ENCODE data around the gene ZNF598.
A peak's percentile ranks its signal among the peaks of the same experiment; 100 is the strongest.
"Not testable (repeated sequence)": the region's sequence is repeated elsewhere in the genome, so short reads cannot be mapped to it uniquely, and the experiment has no call there.

The ZNF598 gene

GRCh38 chr16:2015947-2016208 lies 6.3 kb upstream of the ZNF598 start:
- DNase-seq = no peak
- in situ Hi-C loops (cut with HindIII; ENCODE audit: low pct_ligation_motif_present, low pct_unique_long_range_greater_than_20kb, low sequenced_read_pairs) = no loop called here

GRCh38 chr16:2015117-2015946 lies 5.7 kb upstream of the ZNF598 start:
- in situ Hi-C loops (cut with HindIII; ENCODE audit: low pct_ligation_motif_present, low pct_unique_long_range_greater_than_20kb, low sequenced_read_pairs) = no loop called here
- no peak for DNase-seq

GRCh38 chr16:2013527-2013926 lies 3.9 kb upstream of the ZNF598 start:
- in situ Hi-C loops (cut with HindIII; ENCODE audit: low pct_ligation_motif_present, low pct_unique_long_range_greater_than_20kb, low sequenced_read_pairs) = no loop called here
- DNase-seq = no peak

- in situ Hi-C loops (cut with HindIII; ENCODE audit: low pct_ligation_motif_present, low pct_unique_long_range_greater_than_20kb, low sequenced_read_pairs); DNase-seq: not testable (repeated sequence)
Observed at GRCh38 chr16:2011726-2012125, 2.1 kb upstream of the ZNF598 start.

GRCh38 chr16:2009164-2009711 lies 383 bp downstream of the ZNF598 start:
- peak; percentile 22 for DNase-seq
- in situ Hi-C loops (cut with HindIII; ENCODE audit: low pct_ligation_motif_present, low pct_unique_long_range_greater_than_20kb, low sequenced_read_pairs) = no loop called here

GRCh38 chr16:2008631-2009163 lies 924 bp downstream of the ZNF598 start:
- no peak for DNase-seq
- in situ Hi-C loops (cut with HindIII; ENCODE audit: low pct_ligation_motif_present, low pct_unique_long_range_greater_than_20kb, low sequenced_read_pairs) = no loop called here

GRCh38 chr16:2008009-2008526 lies 1.6 kb downstream of the ZNF598 start:
- no peak for DNase-seq

GRCh38 chr16:2007081-2007836 lies 2.4 kb downstream of the ZNF598 start:
- in situ Hi-C loops (cut with HindIII; ENCODE audit: low pct_ligation_motif_present, low pct_unique_long_range_greater_than_20kb, low sequenced_read_pairs) = no loop called here
- no peak for DNase-seq

More at GRCh38 chr16:2008009-2008526, 1.6 kb downstream of the ZNF598 start:
- in situ Hi-C loops (cut with HindIII; ENCODE audit: low pct_ligation_motif_present, low pct_unique_long_range_greater_than_20kb, low sequenced_read_pairs) = no loop called here

- in situ Hi-C loops (cut with HindIII; ENCODE audit: low pct_ligation_motif_present, low pct_unique_long_range_greater_than_20kb, low sequenced_read_pairs) = no loop called here
- DNase-seq = no peak
Observed at GRCh38 chr16:2006317-2006716, 3.3 kb downstream of the ZNF598 start.

- in situ Hi-C loops (cut with HindIII; ENCODE audit: low pct_ligation_motif_present, low pct_unique_long_range_greater_than_20kb, low sequenced_read_pairs) = no loop called here
- no peak for DNase-seq
Observed at GRCh38 chr16:2005646-2006045, 4.0 kb downstream of the ZNF598 start.

- in situ Hi-C loops (cut with HindIII; ENCODE audit: low pct_ligation_motif_present, low pct_unique_long_range_greater_than_20kb, low sequenced_read_pairs) = no loop called here
- DNase-seq = no peak
Observed at GRCh38 chr16:2004795-2005517, 4.7 kb downstream of the ZNF598 start.

GRCh38 chr16:2003827-2004641 lies 5.6 kb downstream of the ZNF598 start:
- in situ Hi-C loops (cut with HindIII; ENCODE audit: low pct_ligation_motif_present, low pct_unique_long_range_greater_than_20kb, low sequenced_read_pairs) = no loop called here

GRCh38 chr16:2003231-2003826 lies 6.3 kb downstream of the ZNF598 start:
- DNase-seq = no peak
- in situ Hi-C loops (cut with HindIII; ENCODE audit: low pct_ligation_motif_present, low pct_unique_long_range_greater_than_20kb, low sequenced_read_pairs) = no loop called here

More at GRCh38 chr16:2003827-2004641, 5.6 kb downstream of the ZNF598 start:
- DNase-seq = peak; percentile 95

- DNase-seq = no peak
Observed at GRCh38 chr16:2002406-2003230, 7.0 kb downstream of the ZNF598 start.

GRCh38 chr16:2001456-2002355 lies 7.9 kb downstream of the ZNF598 start:
- in situ Hi-C loops (cut with HindIII; ENCODE audit: low pct_ligation_motif_present, low pct_unique_long_range_greater_than_20kb, low sequenced_read_pairs) = no loop called here

More at GRCh38 chr16:2002406-2003230, 7.0 kb downstream of the ZNF598 start:
- in situ Hi-C loops (cut with HindIII; ENCODE audit: low pct_ligation_motif_present, low pct_unique_long_range_greater_than_20kb, low sequenced_read_pairs) = no loop called here

GRCh38 chr16:2001035-2001434 lies 8.6 kb downstream of the ZNF598 start:
- in situ Hi-C loops (cut with HindIII; ENCODE audit: low pct_ligation_motif_present, low pct_unique_long_range_greater_than_20kb, low sequenced_read_pairs) = no loop called here
- DNase-seq = no peak

More at GRCh38 chr16:2001456-2002355, 7.9 kb downstream of the ZNF598 start:
- DNase-seq = no peak
